HL-60 (cell line): ENCODE measurements around the gene WEE2.
"Not testable (repeated sequence)": the region's sequence is repeated elsewhere in the genome, so short reads cannot be mapped to it uniquely, and the experiment has no call there.

ENCODE experiments used
- DNase-seq, 2 experiments: peaks; one replicate each; pipeline ENCODE4 v3.0.0-alpha.2; 2010 to 2020; ENCODE audit warnings: low read depth in 1 of 2, low spot score in 1 of 2
- H3K27ac ChIP-seq: fragments of 250-450 bp; sonication (Bioruptor Pico); replicated peaks from 2 replicates; pipeline ENCODE4 v1.5.1; 2020; ENCODE audit warnings: mild to moderate bottlenecking, moderate library complexity
- H3K27me3 ChIP-seq: fragments of 250-450 bp; sonication (Bioruptor Pico); 2 replicates; pipeline ENCODE4 v1.5.1; 2021; ENCODE audit warnings: mild to moderate bottlenecking, moderate library complexity; ENCODE audit not compliant: insufficient read depth, poor library complexity, severe bottlenecking
- H3K4me3 ChIP-seq: replicated peaks from 2 replicates; pipeline ENCODE4 v1.5.1; 2011; ENCODE audit warnings: mild to moderate bottlenecking, control low read depth, low read length; ENCODE audit not compliant: insufficient read depth
- CTCF ChIP-seq: IDR thresholded peaks from one replicate; pipeline ENCODE4 v1.5.1; 2011; ENCODE audit warnings: low read length, control low read depth, inconsistent platforms; ENCODE audit not compliant: insufficient read depth
- GABPA ChIP-seq: IDR thresholded peaks from 2 replicates; pipeline ENCODE4 v1.6.1; 2012; ENCODE audit warnings: low read depth
- POLR2AphosphoS5 ChIP-seq: IDR thresholded peaks from 2 replicates; pipeline ENCODE4 v1.6.1; 2012; ENCODE audit warnings: low read depth
- REST ChIP-seq: IDR thresholded peaks from 2 replicates; pipeline ENCODE4 v1.6.1; 2012; ENCODE audit warnings: low read depth; ENCODE audit not compliant: insufficient replicate concordance
- SPI1 ChIP-seq: IDR thresholded peaks from 2 replicates; pipeline ENCODE4 v1.6.1; 2012; ENCODE audit warnings: low read depth, mild to moderate bottlenecking, borderline replicate concordance

WEE2 gene

GRCh38 chr7:141686670-141687069, 21.5 kb upstream of the WEE2 start:
- TF ChIP-seq REST, result no peak
- TF ChIP-seq GABPA, result no peak
- TF ChIP-seq SPI1, result no peak
- TF ChIP-seq CTCF, result no peak
- TF ChIP-seq POLR2AphosphoS5, result no peak
- Histone ChIP-seq H3K27me3 (no peaks in the 10 kb centered on the region), H3K4me3 (no peak overlapping the region), H3K27ac (no peak overlapping the region)
- DNase-seq, result no peak

GRCh38 chr7:141688043-141688442, 20.1 kb upstream of the WEE2 start:
- Histone ChIP-seq H3K27ac (no peak overlapping the region), H3K4me3 (no peak overlapping the region), H3K27me3 (no peaks in the 10 kb centered on the region)
- TF ChIP-seq SPI1, result no peak
- no peak for DNase-seq

DNA sequence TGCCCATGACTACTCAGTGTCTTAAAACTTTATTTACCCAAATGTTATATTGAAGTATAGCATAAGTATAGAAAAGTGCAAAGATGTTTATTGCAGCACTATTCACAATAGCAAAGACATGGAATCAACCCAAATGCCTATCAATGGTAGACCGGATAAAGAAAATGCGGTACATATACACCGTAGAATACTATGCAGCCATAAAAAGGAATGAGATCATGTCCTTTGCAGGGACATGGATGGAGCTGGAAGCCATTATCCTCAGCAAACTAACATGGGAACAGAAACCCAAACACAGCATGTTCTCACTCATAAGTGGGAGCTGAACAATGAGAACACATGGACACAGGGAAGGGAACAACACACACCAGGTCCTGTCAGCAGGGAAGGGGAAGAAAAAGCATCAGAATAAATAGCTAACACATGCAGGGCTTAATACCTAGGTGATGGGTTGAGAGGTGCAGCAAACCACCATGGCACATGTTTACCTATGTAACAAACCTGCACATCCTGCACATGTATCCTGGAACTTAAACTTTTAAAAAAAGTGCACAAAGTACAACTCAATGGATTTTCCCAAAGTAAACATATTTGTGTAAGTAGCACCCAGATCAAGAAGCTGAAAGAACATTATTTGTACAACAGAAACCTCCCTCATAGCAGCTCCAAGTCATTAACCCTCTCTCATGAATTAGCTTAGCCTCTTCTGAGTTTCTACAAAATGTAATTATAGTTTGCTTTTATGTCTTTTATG, 18.9 kb upstream of the WEE2 start:
- not testable (repeated sequence) for DNase-seq, H3K27me3 ChIP-seq, H3K27ac ChIP-seq, H3K4me3 ChIP-seq

DNA sequence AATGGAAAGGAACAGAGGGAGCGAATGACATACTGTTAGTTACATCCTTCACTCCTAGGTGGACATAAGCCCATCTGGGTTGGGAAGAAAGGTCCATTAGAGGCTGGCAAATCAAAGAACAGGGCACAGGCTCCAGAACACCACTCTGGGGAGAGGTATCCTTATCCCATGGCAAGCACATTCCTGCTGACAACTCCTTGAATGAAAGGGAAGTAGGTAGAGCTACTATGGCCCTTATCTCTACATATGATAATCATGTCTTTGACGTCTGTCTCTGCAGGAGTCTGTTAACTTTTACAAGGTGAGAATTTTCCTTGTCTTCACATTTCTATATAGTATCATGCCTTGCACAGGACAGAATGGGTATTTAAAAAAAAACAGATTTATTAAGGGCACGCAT, 16.6 kb upstream of the WEE2 start:
- Histone ChIP-seq H3K4me3 (no peak overlapping the region), H3K27me3 (no peaks in the 10 kb centered on the region), H3K27ac (no peak overlapping the region)
- DNase-seq, result no peak
- TF ChIP-seq REST, result no peak
- TF ChIP-seq SPI1, result no peak
- no peak for TF ChIP-seq GABPA
- no peak for TF ChIP-seq CTCF
- TF ChIP-seq POLR2AphosphoS5, result no peak

GRCh38 chr7:141691961-141692360, 16.2 kb upstream of the WEE2 start:
- H3K27ac ChIP-seq, result no peak overlapping the region
- TF ChIP-seq POLR2AphosphoS5 (no peak), REST (no peak), SPI1 (no peak), GABPA (no peak), CTCF (no peak)
- no peak overlapping the region for H3K4me3 ChIP-seq
- H3K27me3 ChIP-seq, result no peaks in the 10 kb centered on the region
- DNase-seq, result no peak
